K562 (cell line): ENCODE results near the gene TACR2. TPM values are rescaled to one million over a fixed set of nuclear protein-coding genes. Genes with fewer than 3 reads are reported as not detected.

Experiments used
- ATF7 ChIP-seq: fragments of 450-650 bp; IDR thresholded peaks from 2 replicates; pipeline ENCODE4 v1.7.1; 2014; ENCODE audit warnings: mild to moderate bottlenecking, moderate library complexity
- BRD9 ChIP-seq: fragments of 450-650 bp; IDR thresholded peaks from 2 replicates; pipeline ENCODE4 v1.6.1; 2018; ENCODE audit warnings: low read depth; ENCODE audit not compliant: partially characterized antibody
- CC2D1A ChIP-seq: fragments of 450-650 bp; IDR thresholded peaks from 2 replicates; pipeline ENCODE4 v1.6.1; 2017; ENCODE audit warnings: mild to moderate bottlenecking
- HEY1 ChIP-seq: fragments of 250-450 bp; sonication (Bioruptor Pico); IDR thresholded peaks from 2 replicates; pipeline ENCODE4 v1.5.0; 2020; ENCODE audit warnings: mild to moderate bottlenecking, moderate library complexity, borderline replicate concordance
- HIVEP1 ChIP-seq: fragments of 250-450 bp; sonication (Bioruptor Pico); IDR thresholded peaks from 2 replicates; pipeline ENCODE4 v1.4.0; 2020; ENCODE audit warnings: mild to moderate bottlenecking
- HNRNPL ChIP-seq: fragments of 200-400 bp; formaldehyde crosslinking; IDR thresholded peaks from 2 replicates; pipeline ENCODE4 v1.6.1; 2017; ENCODE audit warnings: low read depth, mild to moderate bottlenecking, low read length
- MCM3 ChIP-seq: fragments of 450-650 bp; IDR thresholded peaks from 2 replicates; pipeline ENCODE4 v1.6.1; 2016
- NFE2 ChIP-seq: IDR thresholded peaks from 2 replicates; pipeline ENCODE4 v1.6.1; 2014; ENCODE audit warnings: antibody characterized with exemption, low read depth
- NR4A1 ChIP-seq, 2 experiments: fragments of 250-450 bp in 1 of 2; fragments of 450-650 bp in 1 of 2; sonication (Bioruptor Pico) in 1 of 2; IDR thresholded peaks; 2 replicates each; pipeline versions ENCODE4 v1.4.0 to v1.6.1; 2016 to 2020; ENCODE audit warnings: mild to moderate bottlenecking in 2 of 2, missing compliant biosample characterization in 1 of 2, missing genetic modification characterization in 1 of 2, moderate library complexity in 1 of 2
- RNF2 ChIP-seq: sonication (generic); IDR thresholded peaks from 2 replicates; pipeline ENCODE4 v1.6.1; 2016
- ZNF561 ChIP-seq: fragments of 450-650 bp; formaldehyde crosslinking; conservative IDR thresholded peaks from 2 replicates; pipeline ENCODE4 v1.4.0; 2020; ENCODE audit warnings: mild to moderate bottlenecking, moderate library complexity
- ZNF699 ChIP-seq: fragments of 250-450 bp; sonication (Bioruptor Pico); IDR thresholded peaks from 2 replicates; pipeline ENCODE4 v1.8.0; 2021; ENCODE audit warnings: mild to moderate bottlenecking, moderate library complexity; ENCODE audit not compliant: insufficient replicate concordance
- polyA plus RNA-seq, 8 experiments: library from polyadenylated mRNA; depleted of rRNA in 4 of 8; stranded (reverse) in 5 of 8; unstranded in 3 of 8; fragments of >200 nt; fragmentation: Nextera tagmentation in 2 of 8; fragmentation: Illumina TruSeq in 1 of 8; extraction: Ambion mirVana in 2 of 8; extraction: Trizol in 1 of 8; gene quantifications; 2 replicates each; pipeline versions ENCODE4 v1.2.1 to v1.2.3, GENCODE V29; 2011 to 2014; ENCODE audit warnings: inconsistent platforms in 1 of 8, missing spikeins in 1 of 8
- total RNA-seq, 7 experiments: library from RNA; depleted of rRNA in 6 of 7; stranded (reverse); fragments of >200 nt in 6 of 7; fragmentation: Illumina TruSeq in 2 of 7; extraction: Trizol in 2 of 7; gene quantifications; 2 replicates each; pipeline versions ENCODE4 v1.2.1 to v1.2.3, GENCODE V29; 2011 to 2021; ENCODE audit warnings: low replicate concordance in 1 of 7
- TF ChIP-seq, protein P1 (sequence below), 2 experiments: fragments of 450-650 bp in 1 of 2; sonication (generic) in 1 of 2; formaldehyde crosslinking in 1 of 2; IDR thresholded peaks; 2 replicates each; pipeline versions ENCODE4 v1.7.1 to v1.9.0; 2016 to 2022; ENCODE audit warnings: inconsistent platforms in 1 of 2, mild to moderate bottlenecking in 1 of 2, missing genetic modification reagents in 1 of 2
- TF ChIP-seq, protein P2 (sequence below): fragments of 200-800 bp; sonication (Bioruptor generic); IDR thresholded peaks from 2 replicates; pipeline ENCODE4 v1.6.1; 2017; ENCODE audit warnings: missing genetic modification characterization, missing compliant biosample characterization
- TF ChIP-seq, protein P3 (sequence below): IDR thresholded peaks from 2 replicates; pipeline ENCODE4 v1.6.1; 2011; ENCODE audit not compliant: insufficient read length; ENCODE audit errors: extremely low read depth

TACR2 gene
- total and polyA plus RNA-seq, 9 of the 15 experiments (the other 6 are each of a cell fraction or from before 2014, with no cell fraction given) = not detected

DNA sequence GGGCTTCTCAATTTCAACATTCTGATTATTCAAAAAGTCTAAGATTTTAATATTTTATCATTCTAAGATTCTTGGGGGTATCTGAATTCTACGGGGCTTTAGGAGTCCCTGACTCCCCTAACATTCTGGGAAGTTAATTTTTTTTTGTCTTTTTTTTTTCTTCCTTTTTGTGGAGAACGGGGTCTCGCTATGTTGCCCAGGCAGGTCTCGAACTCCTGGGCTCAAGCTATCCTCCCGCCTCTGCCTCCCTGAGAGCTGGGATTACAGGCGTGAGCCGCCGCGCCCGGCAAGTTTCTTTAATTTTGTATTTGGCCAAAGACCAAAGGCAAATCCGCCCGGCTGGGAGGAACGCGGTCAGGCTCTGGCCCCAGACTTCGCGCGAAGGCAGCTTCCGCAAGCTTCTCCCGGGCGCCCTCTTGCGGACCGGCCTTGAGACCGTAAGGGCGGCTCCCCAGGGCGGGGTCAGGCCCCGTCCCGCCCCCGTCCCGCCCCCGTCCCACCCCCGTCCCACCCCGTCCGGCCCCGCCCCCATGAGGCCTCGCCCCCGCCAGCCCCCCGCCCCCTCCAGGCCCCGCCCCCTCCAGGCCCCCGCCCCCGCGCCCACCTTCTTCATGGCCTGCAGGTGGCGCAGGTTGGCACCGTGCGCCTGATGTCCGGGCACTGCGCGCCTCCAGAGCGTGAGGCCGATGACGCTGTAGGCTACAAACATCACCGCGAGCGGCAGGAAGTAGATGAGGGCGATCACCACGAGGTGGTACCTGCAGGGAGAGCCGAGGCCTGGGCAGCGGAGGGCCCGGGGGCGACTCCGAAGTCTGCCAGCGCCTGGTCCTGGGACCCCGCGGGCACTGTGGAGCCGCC lies 8.2 kb downstream of the TACR2 start (continued):
- TF ChIP-seq, protein P1, sequence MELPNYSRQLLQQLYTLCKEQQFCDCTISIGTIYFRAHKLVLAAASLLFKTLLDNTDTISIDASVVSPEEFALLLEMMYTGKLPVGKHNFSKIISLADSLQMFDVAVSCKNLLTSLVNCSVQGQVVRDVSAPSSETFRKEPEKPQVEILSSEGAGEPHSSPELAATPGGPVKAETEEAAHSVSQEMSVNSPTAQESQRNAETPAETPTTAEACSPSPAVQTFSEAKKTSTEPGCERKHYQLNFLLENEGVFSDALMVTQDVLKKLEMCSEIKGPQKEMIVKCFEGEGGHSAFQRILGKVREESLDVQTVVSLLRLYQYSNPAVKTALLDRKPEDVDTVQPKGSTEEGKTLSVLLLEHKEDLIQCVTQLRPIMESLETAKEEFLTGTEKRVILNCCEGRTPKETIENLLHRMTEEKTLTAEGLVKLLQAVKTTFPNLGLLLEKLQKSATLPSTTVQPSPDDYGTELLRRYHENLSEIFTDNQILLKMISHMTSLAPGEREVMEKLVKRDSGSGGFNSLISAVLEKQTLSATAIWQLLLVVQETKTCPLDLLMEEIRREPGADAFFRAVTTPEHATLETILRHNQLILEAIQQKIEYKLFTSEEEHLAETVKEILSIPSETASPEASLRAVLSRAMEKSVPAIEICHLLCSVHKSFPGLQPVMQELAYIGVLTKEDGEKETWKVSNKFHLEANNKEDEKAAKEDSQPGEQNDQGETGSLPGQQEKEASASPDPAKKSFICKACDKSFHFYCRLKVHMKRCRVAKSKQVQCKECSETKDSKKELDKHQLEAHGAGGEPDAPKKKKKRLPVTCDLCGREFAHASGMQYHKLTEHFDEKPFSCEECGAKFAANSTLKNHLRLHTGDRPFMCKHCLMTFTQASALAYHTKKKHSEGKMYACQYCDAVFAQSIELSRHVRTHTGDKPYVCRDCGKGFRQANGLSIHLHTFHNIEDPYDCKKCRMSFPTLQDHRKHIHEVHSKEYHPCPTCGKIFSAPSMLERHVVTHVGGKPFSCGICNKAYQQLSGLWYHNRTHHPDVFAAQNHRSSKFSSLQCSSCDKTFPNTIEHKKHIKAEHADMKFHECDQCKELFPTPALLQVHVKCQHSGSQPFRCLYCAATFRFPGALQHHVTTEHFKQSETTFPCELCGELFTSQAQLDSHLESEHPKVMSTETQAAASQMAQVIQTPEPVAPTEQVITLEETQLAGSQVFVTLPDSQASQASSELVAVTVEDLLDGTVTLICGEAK (IDR thresholded peaks at IDR 0.05) = peak; percentile 67
- TF ChIP-seq, protein P1 (CRISPR knock-in tag; IDR thresholded peaks at IDR 0.05) = no peak
- peak; percentile 63; the same call in 1 of the 2 replicates for TF ChIP-seq RNF2
- peak; percentile 66 for TF ChIP-seq BRD9
- TF ChIP-seq, protein P2, sequence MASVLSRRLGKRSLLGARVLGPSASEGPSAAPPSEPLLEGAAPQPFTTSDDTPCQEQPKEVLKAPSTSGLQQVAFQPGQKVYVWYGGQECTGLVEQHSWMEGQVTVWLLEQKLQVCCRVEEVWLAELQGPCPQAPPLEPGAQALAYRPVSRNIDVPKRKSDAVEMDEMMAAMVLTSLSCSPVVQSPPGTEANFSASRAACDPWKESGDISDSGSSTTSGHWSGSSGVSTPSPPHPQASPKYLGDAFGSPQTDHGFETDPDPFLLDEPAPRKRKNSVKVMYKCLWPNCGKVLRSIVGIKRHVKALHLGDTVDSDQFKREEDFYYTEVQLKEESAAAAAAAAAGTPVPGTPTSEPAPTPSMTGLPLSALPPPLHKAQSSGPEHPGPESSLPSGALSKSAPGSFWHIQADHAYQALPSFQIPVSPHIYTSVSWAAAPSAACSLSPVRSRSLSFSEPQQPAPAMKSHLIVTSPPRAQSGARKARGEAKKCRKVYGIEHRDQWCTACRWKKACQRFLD (CRISPR knock-in tag) = peak; percentile 86
- no peak for TF ChIP-seq HEY1 (CRISPR knock-in tag)
- TF ChIP-seq ZNF561 (CRISPR knock-in tag) = no peak
- TF ChIP-seq, protein P3, sequence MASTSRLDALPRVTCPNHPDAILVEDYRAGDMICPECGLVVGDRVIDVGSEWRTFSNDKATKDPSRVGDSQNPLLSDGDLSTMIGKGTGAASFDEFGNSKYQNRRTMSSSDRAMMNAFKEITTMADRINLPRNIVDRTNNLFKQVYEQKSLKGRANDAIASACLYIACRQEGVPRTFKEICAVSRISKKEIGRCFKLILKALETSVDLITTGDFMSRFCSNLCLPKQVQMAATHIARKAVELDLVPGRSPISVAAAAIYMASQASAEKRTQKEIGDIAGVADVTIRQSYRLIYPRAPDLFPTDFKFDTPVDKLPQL = no peak
- no peak for TF ChIP-seq HIVEP1 (CRISPR knock-in tag)
- TF ChIP-seq NR4A1 (CRISPR knock-in tag; IDR thresholded peaks at IDR 0.05) = no peak
- TF ChIP-seq NR4A1 (tag; IDR thresholded peaks at IDR 0.05) = 0 out of 2 replicates have a peak, but pooled peaks have one; percentile 49
- no peak for TF ChIP-seq ZNF699 (CRISPR knock-in tag)
- TF ChIP-seq ATF7 = peak; percentile 46; the same call in 1 of the 2 replicates
- peak; percentile 99 for TF ChIP-seq HNRNPL
- TF ChIP-seq MCM3 = no peak
- peak; percentile 64; the same call in 1 of the 2 replicates for TF ChIP-seq CC2D1A
- TF ChIP-seq NFE2 = no peak
